ENCODE measurements around the gene SMIM44. TPM values are rescaled to one million over a fixed set of nuclear protein-coding genes. Genes with fewer than 3 reads are reported as not detected.

SMIM44 gene
- total RNA-seq, 2 donors from 2014 or later = not detected

GRCh38 chr19:3476830-3477229, 6.4 kb downstream of the SMIM44 start:
- no peak overlapping the region for H3K4me3 ChIP-seq (ENCODE audit: low read length)
- no peaks in the 10 kb centered on the region for H3K36me3 ChIP-seq (ENCODE audit: control insufficient read depth, insufficient read depth, low read length)
- H3K27ac ChIP-seq (ENCODE audit: low read depth, low read length) = no peak overlapping the region
- no peaks in the 10 kb centered on the region for H3K9me3 ChIP-seq (ENCODE audit: control insufficient read depth, low read length)
- H3K4me1 ChIP-seq (ENCODE audit: control insufficient read depth, insufficient read depth, low read length) = no peaks in the 10 kb centered on the region
- DNase-seq = no peak
- peaks cover 11% of the 10 kb centered on the region for H3K27me3 ChIP-seq (ENCODE audit: control insufficient read depth, insufficient read depth, low read length, poor library complexity, severe bottlenecking)
- WGBS, 2 experiments (ENCODE audit: insufficient coverage in 1 of 2, insufficient read length in 1 of 2) = 68% methylated on average over 2 of the region's 2 CpGs; no CpG with 5 or more reads in 1 of the 2 experiments
- Mint-ChIP-seq H3K4me1 (peaks cover 6% of the 10 kb centered on the region), H3K27ac (no peak overlapping the region), H3K4me3 (no peak overlapping the region), H3K9me3 (no peaks in the 10 kb centered on the region), H3K27me3 (ENCODE audit: insufficient read depth) (peaks cover 6% of the 10 kb centered on the region), H3K36me3 (ENCODE audit: low read depth) (no peaks in the 10 kb centered on the region)
- no peak for TF ChIP-seq CTCF (conservative IDR thresholded peaks at IDR 0.05)
- H3K9ac ChIP-seq (ENCODE audit: extremely low read depth, low read length, poor library complexity, severe bottlenecking) = no peak overlapping the region

DNA sequence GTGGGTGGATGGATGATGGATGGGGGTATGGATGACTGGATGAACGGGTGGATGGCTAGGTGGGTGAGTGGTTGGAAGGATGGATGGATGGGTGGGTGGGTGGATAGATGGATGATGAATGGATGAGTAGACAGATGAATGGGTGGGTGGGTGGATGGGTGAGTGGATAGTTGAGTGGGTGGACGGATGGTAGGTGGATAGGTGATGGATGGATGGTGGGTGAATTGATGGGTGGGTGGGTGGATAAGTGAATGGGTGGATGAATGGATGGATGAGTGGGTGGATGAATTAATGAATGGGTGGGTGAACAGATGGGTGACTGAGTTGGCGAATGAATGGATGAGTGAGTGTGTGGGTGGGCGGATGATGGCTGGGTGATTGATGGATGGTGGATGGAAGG, 7.8 kb downstream of the SMIM44 start:
- Histone ChIP-seq H3K9ac (ENCODE audit: extremely low read depth, low read length, poor library complexity, severe bottlenecking) (no peak overlapping the region), H3K27me3 (ENCODE audit: control insufficient read depth, insufficient read depth, low read length, poor library complexity, severe bottlenecking) (peaks cover 11% of the 10 kb centered on the region), H3K36me3 (ENCODE audit: control insufficient read depth, insufficient read depth, low read length) (no peaks in the 10 kb centered on the region), H3K27ac (ENCODE audit: low read depth, low read length) (no peak overlapping the region), H3K4me1 (ENCODE audit: control insufficient read depth, insufficient read depth, low read length) (no peaks in the 10 kb centered on the region), H3K9me3 (ENCODE audit: control insufficient read depth, low read length) (no peaks in the 10 kb centered on the region), H3K4me3 (ENCODE audit: low read length) (no peak overlapping the region)
- DNase-seq = no peak
- H3K4me1 Mint-ChIP-seq = no peaks in the 10 kb centered on the region
- no peak overlapping the region for H3K4me3 Mint-ChIP-seq
- peaks cover 11% of the 10 kb centered on the region for H3K27me3 Mint-ChIP-seq (ENCODE audit: insufficient read depth)
- H3K27ac Mint-ChIP-seq = no peak overlapping the region
- TF ChIP-seq CTCF (conservative IDR thresholded peaks at IDR 0.05) = no peak
- H3K36me3 Mint-ChIP-seq (ENCODE audit: low read depth) = no peaks in the 10 kb centered on the region
- no peaks in the 10 kb centered on the region for H3K9me3 Mint-ChIP-seq
- WGBS, 2 experiments (ENCODE audit: insufficient coverage in 1 of 2, insufficient read length in 1 of 2) = 78 to 83% methylated on average over 4 of the region's 4 CpGs

DNA sequence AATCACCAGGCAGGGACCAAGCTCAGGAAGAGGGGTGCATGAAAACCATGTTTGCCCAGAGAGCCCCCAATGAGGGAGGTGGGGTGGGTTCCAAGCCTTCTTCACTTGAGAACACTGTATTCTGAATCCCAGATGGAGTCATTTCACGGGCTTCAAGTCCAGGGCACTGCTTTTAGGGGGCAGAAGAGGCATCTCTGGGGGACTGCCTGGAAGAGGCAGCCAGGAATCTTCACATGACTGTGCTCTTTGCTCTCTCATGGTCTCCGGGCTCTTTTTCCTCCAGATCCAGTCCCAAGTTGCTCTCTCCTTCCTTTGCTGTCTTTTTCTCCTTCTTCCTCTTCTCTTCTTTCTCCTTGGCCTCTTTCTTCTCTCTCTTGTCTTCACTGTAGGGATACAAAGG, 8.6 kb downstream of the SMIM44 start:
- Mint-ChIP-seq H3K4me1 (no peaks in the 10 kb centered on the region), H3K27me3 (ENCODE audit: insufficient read depth) (peaks cover 19% of the 10 kb centered on the region), H3K27ac (no peak overlapping the region), H3K36me3 (ENCODE audit: low read depth) (no peaks in the 10 kb centered on the region), H3K4me3 (no peak overlapping the region), H3K9me3 (no peaks in the 10 kb centered on the region)
- no peaks in the 10 kb centered on the region for H3K9me3 ChIP-seq (ENCODE audit: control insufficient read depth, low read length)
- no peak for DNase-seq
- H3K36me3 ChIP-seq (ENCODE audit: control insufficient read depth, insufficient read depth, low read length) = no peaks in the 10 kb centered on the region
- no peak overlapping the region for H3K4me3 ChIP-seq (ENCODE audit: low read length)
- 70 to 80% methylated on average over 2 of the region's 2 CpGs for WGBS, 2 experiments (ENCODE audit: insufficient coverage in 1 of 2, insufficient read length in 1 of 2)
- TF ChIP-seq CTCF (conservative IDR thresholded peaks at IDR 0.05) = no peak
- no peak overlapping the region for H3K9ac ChIP-seq (ENCODE audit: extremely low read depth, low read length, poor library complexity, severe bottlenecking)
- no peaks in the 10 kb centered on the region for H3K4me1 ChIP-seq (ENCODE audit: control insufficient read depth, insufficient read depth, low read length)
- H3K27me3 ChIP-seq (ENCODE audit: control insufficient read depth, insufficient read depth, low read length, poor library complexity, severe bottlenecking) = peaks cover 17% of the 10 kb centered on the region
- H3K27ac ChIP-seq (ENCODE audit: low read depth, low read length) = no peak overlapping the region
